Measurements from ENCODE around the gene SPATA21.

Gene SPATA21

DNA sequence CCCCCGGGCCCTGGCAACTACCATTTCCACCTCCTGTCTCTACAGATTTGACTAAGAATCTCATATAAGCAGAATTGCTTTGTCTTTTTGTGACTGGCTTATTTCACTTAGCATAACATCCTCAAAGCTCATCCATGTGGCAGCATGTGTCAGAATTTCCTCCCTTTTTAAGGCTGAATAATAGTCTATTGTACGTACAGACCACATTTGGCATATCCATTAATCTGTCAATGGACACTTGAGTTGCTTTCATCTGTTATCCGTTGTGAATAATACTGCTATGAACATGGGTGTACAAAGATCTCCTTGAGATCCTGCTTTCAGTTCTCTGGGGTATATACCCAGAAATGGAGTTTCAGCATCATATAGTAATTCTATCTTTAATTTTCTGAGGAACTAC, 24.0 kb downstream of the SPATA21 start:
- WGBS, result 96% methylated on average over 3 of the region's 3 CpGs
- no peaks in the 10 kb centered on the region for H3K36me3 ChIP-seq (ENCODE audit: insufficient read depth, low read length)

DNA sequence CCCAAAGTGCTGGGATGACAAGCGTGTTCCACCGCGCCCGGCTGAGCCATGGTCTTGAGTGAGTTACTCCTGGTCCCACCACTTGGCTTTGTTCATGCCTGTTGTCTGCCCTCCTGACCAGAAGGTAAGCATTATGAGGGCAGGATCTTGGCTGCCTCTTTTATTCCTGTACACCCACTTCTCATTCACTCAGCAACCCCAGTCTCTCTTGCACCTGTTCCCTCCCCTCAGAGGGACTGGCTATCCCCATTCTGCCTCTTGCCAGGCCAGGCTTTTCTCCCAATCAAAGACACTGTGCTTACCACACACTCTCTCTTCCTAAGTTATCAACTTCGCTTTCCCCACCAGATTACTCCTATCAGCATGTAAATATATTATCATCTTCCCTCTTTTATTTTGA, 26.4 kb downstream of the SPATA21 start:
- H3K9ac ChIP-seq (ENCODE audit: low read depth, low read length), result no peak overlapping the region
- no peaks in the 10 kb centered on the region for H3K9me3 ChIP-seq (ENCODE audit: insufficient read depth, low read depth, low read length)
- no peaks in the 10 kb centered on the region for H3K27me3 ChIP-seq (ENCODE audit: insufficient read depth, low read length)
- no peak overlapping the region for H3K27ac ChIP-seq (ENCODE audit: low read depth, low read length)
- WGBS, result 97% methylated on average over 5 of the region's 5 CpGs
- H3K4me1 ChIP-seq (ENCODE audit: insufficient read depth, low read length), result no peaks in the 10 kb centered on the region
- H3K4me3 ChIP-seq (ENCODE audit: low read length), result no peak overlapping the region
- no peaks in the 10 kb centered on the region for H3K36me3 ChIP-seq (ENCODE audit: insufficient read depth, low read length)

More for the DNA sequence above, 24.0 kb downstream of the SPATA21 start:
- H3K27me3 ChIP-seq (ENCODE audit: insufficient read depth, low read length), result no peaks in the 10 kb centered on the region
- H3K4me3 ChIP-seq (ENCODE audit: low read length), result no peak overlapping the region
- no peaks in the 10 kb centered on the region for H3K9me3 ChIP-seq (ENCODE audit: insufficient read depth, low read depth, low read length)
- no peak overlapping the region for H3K9ac ChIP-seq (ENCODE audit: low read depth, low read length)
- no peak overlapping the region for H3K27ac ChIP-seq (ENCODE audit: low read depth, low read length)
- H3K4me1 ChIP-seq (ENCODE audit: insufficient read depth, low read length), result no peaks in the 10 kb centered on the region

DNA sequence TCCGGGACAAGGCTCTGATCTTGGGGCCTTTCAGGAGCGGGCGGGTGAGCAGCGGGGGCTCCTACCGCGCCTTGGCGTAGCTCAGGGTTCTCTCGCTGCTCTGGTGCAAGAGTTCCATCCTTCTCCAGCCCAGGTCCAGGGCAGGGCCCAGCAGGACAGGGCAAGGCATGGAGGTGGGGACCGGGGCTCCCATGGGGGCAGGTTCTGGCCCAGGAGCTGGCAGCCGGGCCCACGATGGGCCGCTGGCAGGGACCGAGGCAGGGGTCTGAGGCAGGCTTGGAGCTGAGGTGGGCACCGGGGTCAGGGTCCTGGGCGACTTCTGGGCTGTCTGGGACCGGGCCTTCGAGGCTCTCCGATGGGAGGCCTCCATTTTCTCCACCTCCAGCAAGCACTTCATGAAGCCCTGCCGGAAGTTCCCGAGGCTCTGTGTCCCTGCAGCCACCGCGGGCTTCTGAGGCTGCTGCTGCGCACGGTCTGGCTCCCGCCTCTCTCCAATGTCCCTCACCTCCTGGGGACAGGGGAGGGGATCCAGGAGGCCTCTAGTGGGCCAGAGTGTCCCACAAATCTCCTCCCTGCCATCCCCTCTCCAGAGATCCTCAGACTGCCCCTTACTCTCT, 27.6 kb downstream of the SPATA21 start:
- Histone ChIP-seq H3K9me3 (ENCODE audit: insufficient read depth, low read depth, low read length) (no peaks in the 10 kb centered on the region), H3K27ac (ENCODE audit: low read depth, low read length) (no peak overlapping the region), H3K36me3 (ENCODE audit: insufficient read depth, low read length) (no peaks in the 10 kb centered on the region), H3K9ac (ENCODE audit: low read depth, low read length) (no peak overlapping the region), H3K27me3 (ENCODE audit: insufficient read depth, low read length) (no peaks in the 10 kb centered on the region), H3K4me1 (ENCODE audit: insufficient read depth, low read length) (no peaks in the 10 kb centered on the region), H3K4me3 (ENCODE audit: low read length) (no peak overlapping the region)
- 92% methylated on average over 25 of the region's 25 CpGs for WGBS

DNA sequence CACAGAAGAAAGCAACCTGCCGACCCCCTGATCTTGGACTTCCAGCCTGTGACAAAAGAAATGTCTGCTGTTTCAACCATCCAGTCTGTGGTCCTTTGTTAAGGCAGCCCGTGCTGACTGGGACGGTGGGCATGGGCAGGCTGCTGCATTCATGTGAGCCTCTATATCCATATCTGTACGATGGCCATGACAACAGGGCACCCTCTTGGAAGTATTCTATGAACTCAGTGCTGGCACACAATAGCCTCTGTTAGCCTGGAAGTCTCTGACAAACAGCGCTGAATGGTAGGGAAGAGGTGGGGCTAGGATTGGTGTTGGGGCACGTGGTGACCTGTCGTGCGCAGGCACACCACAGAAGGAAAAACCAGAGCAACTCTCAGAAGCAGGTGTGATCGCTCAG, 30.4 kb downstream of the SPATA21 start:
- Histone ChIP-seq H3K27ac (ENCODE audit: low read depth, low read length) (no peak overlapping the region), H3K4me3 (ENCODE audit: low read length) (no peak overlapping the region), H3K9me3 (ENCODE audit: insufficient read depth, low read depth, low read length) (no peaks in the 10 kb centered on the region), H3K4me1 (ENCODE audit: insufficient read depth, low read length) (no peaks in the 10 kb centered on the region), H3K9ac (ENCODE audit: low read depth, low read length) (no peak overlapping the region), H3K27me3 (ENCODE audit: insufficient read depth, low read length) (no peaks in the 10 kb centered on the region), H3K36me3 (ENCODE audit: insufficient read depth, low read length) (no peaks in the 10 kb centered on the region)
- 89% methylated on average over 9 of the region's 9 CpGs for WGBS

DNA sequence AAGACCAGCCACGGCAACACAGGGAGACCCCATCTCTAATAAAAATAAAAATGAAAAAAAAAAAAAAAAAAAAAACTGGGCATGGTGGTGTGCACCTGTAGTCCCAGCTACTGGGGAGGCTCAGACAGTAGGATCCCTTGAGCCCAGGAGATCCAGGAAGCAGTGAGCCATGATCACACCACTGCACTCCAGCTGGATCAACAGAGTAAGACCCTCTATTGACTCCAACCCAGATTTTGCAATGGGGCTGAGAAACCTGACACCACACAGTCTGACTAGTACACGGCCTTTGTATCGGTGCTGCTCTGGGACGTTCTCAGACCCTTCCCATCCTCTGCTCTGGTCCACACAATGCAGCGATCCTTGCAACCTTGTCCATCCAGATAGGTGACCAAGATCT, 31.8 kb downstream of the SPATA21 start:
- H3K27me3 ChIP-seq (ENCODE audit: insufficient read depth, low read length), result no peaks in the 10 kb centered on the region
- H3K4me3 ChIP-seq (ENCODE audit: low read length), result no peak overlapping the region
- 75% methylated on average over 4 of the region's 5 CpGs for WGBS
- no peak overlapping the region for H3K27ac ChIP-seq (ENCODE audit: low read depth, low read length)
- H3K36me3 ChIP-seq (ENCODE audit: insufficient read depth, low read length), result no peaks in the 10 kb centered on the region
- H3K4me1 ChIP-seq (ENCODE audit: insufficient read depth, low read length), result no peaks in the 10 kb centered on the region
- no peaks in the 10 kb centered on the region for H3K9me3 ChIP-seq (ENCODE audit: insufficient read depth, low read depth, low read length)
- H3K9ac ChIP-seq (ENCODE audit: low read depth, low read length), result no peak overlapping the region

DNA sequence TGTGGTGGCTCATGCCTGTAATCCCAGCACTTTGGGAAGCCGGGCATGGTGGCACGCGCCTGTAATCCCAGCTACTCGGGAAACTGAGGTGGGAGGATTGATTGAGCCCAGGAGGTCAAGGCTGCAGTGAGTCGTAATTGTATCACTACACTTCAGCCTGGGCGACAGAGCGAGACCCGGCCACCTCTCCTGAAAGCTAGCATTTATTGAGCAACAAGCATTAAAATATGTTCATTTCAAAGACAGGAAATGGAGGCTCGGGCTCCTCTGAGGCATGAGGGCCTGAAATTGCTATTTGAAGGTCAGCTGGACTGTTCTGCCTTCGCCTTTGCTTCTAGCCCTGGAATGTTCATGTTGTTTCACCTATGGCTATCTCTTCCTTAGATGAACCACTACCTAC, 34.5 kb downstream of the SPATA21 start:
- no peak overlapping the region for H3K27ac ChIP-seq (ENCODE audit: low read depth, low read length)
- H3K4me3 ChIP-seq (ENCODE audit: low read length), result no peak overlapping the region
- peaks cover 15% of the 10 kb centered on the region; the same call in 1 of the 2 replicates for H3K36me3 ChIP-seq (ENCODE audit: insufficient read depth, low read length)
- H3K9ac ChIP-seq (ENCODE audit: low read depth, low read length), result no peak overlapping the region
- H3K9me3 ChIP-seq (ENCODE audit: insufficient read depth, low read depth, low read length), result no peaks in the 10 kb centered on the region
- WGBS, result 92% methylated on average over 10 of the region's 10 CpGs
- H3K27me3 ChIP-seq (ENCODE audit: insufficient read depth, low read length), result no peaks in the 10 kb centered on the region
- H3K4me1 ChIP-seq (ENCODE audit: insufficient read depth, low read length), result no peaks in the 10 kb centered on the region

DNA sequence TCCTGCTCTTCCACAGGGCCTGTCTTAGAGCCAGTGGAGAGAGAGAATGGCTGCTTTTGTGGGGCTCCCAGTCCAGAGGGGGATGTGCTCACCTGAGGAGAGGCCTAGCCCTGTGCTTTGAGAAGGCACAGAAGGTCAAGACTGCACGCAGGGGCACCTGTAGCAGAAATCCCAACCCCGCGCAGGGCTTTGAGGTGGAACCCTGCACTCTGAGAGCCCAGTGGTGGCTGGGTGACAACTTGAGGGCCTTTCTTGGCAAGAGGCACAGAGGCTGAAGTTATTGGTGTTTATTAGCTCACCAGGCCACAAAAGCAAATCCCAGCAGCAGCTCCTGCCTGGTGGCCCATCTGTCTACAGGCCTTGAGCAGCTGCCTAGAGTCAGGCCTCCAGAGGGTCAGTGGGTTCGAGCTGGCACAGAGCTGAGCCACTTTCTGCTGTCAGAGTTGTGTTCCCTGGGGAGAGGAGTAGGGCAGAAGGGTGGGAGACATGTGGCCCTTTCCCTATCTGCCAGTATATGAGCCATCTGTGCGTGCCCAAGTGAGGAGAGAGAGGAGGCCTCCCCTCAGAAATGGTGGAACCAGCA, 38.8 kb downstream of the SPATA21 start:
- Histone ChIP-seq H3K36me3 (ENCODE audit: insufficient read depth, low read length) (peaks cover 52% of the 10 kb centered on the region), H3K9me3 (ENCODE audit: insufficient read depth, low read depth, low read length) (no peaks in the 10 kb centered on the region), H3K27ac (ENCODE audit: low read depth, low read length) (no peak overlapping the region), H3K9ac (ENCODE audit: low read depth, low read length) (no peak overlapping the region), H3K4me1 (ENCODE audit: insufficient read depth, low read length) (no peaks in the 10 kb centered on the region), H3K27me3 (ENCODE audit: insufficient read depth, low read length) (no peaks in the 10 kb centered on the region), H3K4me3 (ENCODE audit: low read length) (no peak overlapping the region)
- 93% methylated on average over 5 of the region's 5 CpGs for WGBS

DNA sequence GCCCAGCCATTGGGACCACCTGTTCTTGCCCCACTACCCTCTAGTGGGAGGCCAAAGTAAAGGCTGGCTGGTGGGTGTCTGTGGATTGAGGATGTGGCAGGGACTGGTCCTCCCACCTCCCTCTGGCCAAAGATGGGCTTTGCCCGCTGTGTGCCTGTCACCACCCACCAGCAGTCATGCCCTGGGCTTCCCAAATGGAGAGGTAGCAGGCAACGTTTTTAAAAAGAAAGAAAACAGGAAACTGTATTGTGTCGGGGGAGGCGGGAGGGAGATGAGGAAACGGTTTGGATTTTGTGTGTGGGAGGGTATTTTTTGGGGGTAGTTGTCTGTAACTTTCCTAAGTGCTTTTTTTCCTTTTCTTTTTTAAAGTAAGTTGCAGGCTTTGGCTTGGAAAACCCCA, 40.1 kb downstream of the SPATA21 start:
- WGBS, result 90% methylated on average over 5 of the region's 5 CpGs
- Histone ChIP-seq H3K27me3 (ENCODE audit: insufficient read depth, low read length) (no peaks in the 10 kb centered on the region), H3K36me3 (ENCODE audit: insufficient read depth, low read length) (peaks cover 54% of the 10 kb centered on the region), H3K9ac (ENCODE audit: low read depth, low read length) (no peak overlapping the region), H3K27ac (ENCODE audit: low read depth, low read length) (no peak overlapping the region), H3K4me1 (ENCODE audit: insufficient read depth, low read length) (peaks cover 10% of the 10 kb centered on the region), H3K4me3 (ENCODE audit: low read length) (no peak overlapping the region), H3K9me3 (ENCODE audit: insufficient read depth, low read depth, low read length) (no peaks in the 10 kb centered on the region)

DNA sequence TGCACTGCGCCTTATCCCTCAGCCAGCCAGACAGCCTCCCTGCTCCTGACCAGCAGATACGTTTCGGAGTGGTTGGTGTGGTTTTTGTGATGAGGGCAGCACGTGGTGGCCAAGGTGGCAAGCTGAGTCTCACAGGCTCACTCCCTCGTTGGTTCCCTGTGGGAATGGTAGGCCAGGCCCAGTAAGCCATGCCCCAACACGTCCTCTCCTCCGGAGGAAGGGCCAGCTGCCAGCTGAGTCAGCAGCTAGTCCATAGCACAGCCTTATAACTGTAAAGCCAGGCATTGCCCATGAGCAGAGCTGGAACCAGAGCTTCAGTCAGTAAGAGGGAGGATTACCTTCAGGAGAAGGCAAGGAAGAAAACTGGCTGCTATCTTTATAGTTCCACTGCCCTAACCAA, 40.6 kb downstream of the SPATA21 start:
- H3K9ac ChIP-seq (ENCODE audit: low read depth, low read length), result no peak overlapping the region
- no peaks in the 10 kb centered on the region for H3K9me3 ChIP-seq (ENCODE audit: insufficient read depth, low read depth, low read length)
- H3K4me3 ChIP-seq (ENCODE audit: low read length), result no peak overlapping the region
- H3K27me3 ChIP-seq (ENCODE audit: insufficient read depth, low read length), result no peaks in the 10 kb centered on the region
- H3K27ac ChIP-seq (ENCODE audit: low read depth, low read length), result no peak overlapping the region
- H3K36me3 ChIP-seq (ENCODE audit: insufficient read depth, low read length), result peaks cover 54% of the 10 kb centered on the region
- peaks cover 11% of the 10 kb centered on the region for H3K4me1 ChIP-seq (ENCODE audit: insufficient read depth, low read length)
- WGBS, result 93% methylated on average over 7 of the region's 7 CpGs

DNA sequence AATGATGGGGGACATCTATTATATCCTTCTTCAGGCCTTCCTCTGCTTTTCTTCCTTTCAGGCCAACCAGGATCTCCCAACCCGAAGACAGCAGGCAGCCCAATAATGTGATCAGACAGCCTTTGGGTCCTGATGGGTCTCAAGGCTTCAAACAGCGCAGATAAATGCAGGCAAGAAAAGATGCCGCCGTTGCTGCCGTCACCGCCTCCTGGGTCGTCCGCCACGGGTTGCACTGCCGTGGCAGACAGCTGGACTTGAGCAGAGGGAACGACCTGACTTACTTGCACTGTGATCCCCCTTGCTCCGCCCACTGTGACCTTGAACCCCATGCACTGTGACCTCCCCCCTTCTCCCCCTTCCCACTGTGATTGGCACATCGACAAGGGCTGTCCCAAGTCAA, 42.2 kb downstream of the SPATA21 start:
- Histone ChIP-seq H3K36me3 (ENCODE audit: insufficient read depth, low read length) (peaks cover 54% of the 10 kb centered on the region), H3K9ac (ENCODE audit: low read depth, low read length) (no peak overlapping the region), H3K27ac (ENCODE audit: low read depth, low read length) (no peak overlapping the region), H3K4me3 (ENCODE audit: low read length) (no peak overlapping the region), H3K27me3 (ENCODE audit: insufficient read depth, low read length) (no peaks in the 10 kb centered on the region), H3K4me1 (ENCODE audit: insufficient read depth, low read length) (peaks cover 17% of the 10 kb centered on the region), H3K9me3 (ENCODE audit: insufficient read depth, low read depth, low read length) (no peaks in the 10 kb centered on the region)
- WGBS, result 93% methylated on average over 13 of the region's 13 CpGs

DNA sequence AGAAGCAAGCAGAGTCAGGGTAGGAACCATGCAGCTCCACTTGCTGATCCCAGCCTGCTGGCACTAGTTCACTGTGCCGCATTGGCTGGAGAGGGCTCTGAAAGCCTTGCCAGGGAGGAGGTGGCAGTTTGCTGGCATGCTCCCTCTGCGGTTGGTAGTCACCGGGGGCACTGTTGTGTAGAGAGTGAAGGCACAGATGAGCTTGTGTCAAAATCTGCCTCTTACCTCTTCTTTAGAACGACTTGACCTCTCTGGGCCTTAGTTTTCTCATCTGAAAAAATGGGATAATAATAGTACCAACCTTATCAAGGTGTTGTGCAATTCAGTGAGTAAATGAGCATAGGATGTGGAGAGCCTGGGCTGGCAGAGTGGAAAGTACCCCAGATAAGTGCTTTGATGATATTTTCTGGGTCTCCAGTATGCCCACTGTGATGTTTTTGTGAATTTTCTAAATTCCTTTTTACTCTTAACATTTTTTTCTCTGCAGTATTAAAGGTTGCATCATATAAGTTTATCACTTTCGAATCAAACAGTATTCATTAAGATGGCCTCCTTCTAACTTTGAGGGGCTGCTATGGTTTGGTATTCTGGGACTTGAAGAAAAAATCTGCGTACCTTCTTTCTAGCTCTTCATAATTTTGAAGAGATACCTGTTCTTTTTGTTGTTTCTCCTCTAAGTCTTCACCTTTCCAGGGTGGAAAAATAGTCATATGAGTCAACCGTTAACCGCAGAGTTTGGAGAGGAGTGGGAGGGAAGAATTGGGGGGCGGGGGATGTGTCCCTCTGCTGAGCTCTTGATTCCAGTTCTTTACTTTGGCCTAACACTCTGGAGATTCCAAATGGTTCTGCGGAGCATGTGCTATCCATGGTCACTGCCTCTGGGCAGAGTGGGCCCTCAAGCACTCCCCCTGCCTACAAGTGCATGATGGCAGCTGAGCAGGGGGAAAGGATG, 43.4 kb downstream of the SPATA21 start:
- H3K36me3 ChIP-seq (ENCODE audit: insufficient read depth, low read length), result peaks cover 46% of the 10 kb centered on the region
- H3K9me3 ChIP-seq (ENCODE audit: insufficient read depth, low read depth, low read length), result no peaks in the 10 kb centered on the region
- no peak overlapping the region for H3K4me3 ChIP-seq (ENCODE audit: low read length)
- 94% methylated on average over 8 of the region's 10 CpGs for WGBS
- H3K27ac ChIP-seq (ENCODE audit: low read depth, low read length), result no peak overlapping the region
- no peak overlapping the region for H3K9ac ChIP-seq (ENCODE audit: low read depth, low read length)
- no peaks in the 10 kb centered on the region for H3K27me3 ChIP-seq (ENCODE audit: insufficient read depth, low read length)
- peaks cover 17% of the 10 kb centered on the region for H3K4me1 ChIP-seq (ENCODE audit: insufficient read depth, low read length)

Measured in HUES64 (cell line).